ENCODE data around the gene EXOC1L.

The EXOC1L gene

GRCh38 chr4:55879224-55879623 lies 59.6 kb downstream of the EXOC1L start:
- TF ChIP-seq CTCF (IDR thresholded peaks at IDR 0.05; ENCODE audit: low read depth, low read length): no peak
- DNase-seq (ENCODE audit: extremely low read depth, low read depth): no peak

- no peak for DNase-seq (ENCODE audit: extremely low read depth, low read depth)
- no peak for TF ChIP-seq CTCF (IDR thresholded peaks at IDR 0.05; ENCODE audit: low read depth, low read length)
Observed at GRCh38 chr4:55880652-55881280, 61.2 kb downstream of the EXOC1L start.

- no peak for DNase-seq (ENCODE audit: extremely low read depth, low read depth)
Observed at GRCh38 chr4:55884093-55884850, 64.7 kb downstream of the EXOC1L start.

GRCh38 chr4:55884851-55885219 lies 65.2 kb downstream of the EXOC1L start:
- DNase-seq (ENCODE audit: extremely low read depth, low read depth): no peak
- TF ChIP-seq CTCF (IDR thresholded peaks at IDR 0.05; ENCODE audit: low read depth, low read length): no peak

More at GRCh38 chr4:55884093-55884850, 64.7 kb downstream of the EXOC1L start:
- TF ChIP-seq CTCF (IDR thresholded peaks at IDR 0.05; ENCODE audit: low read depth, low read length): no peak

Data from AG09319 (cell line).